ENCODE measurements around the gene PCSK4. TPM values are rescaled to one million over a fixed set of nuclear protein-coding genes. Genes with fewer than 3 reads are reported as not detected.

PCSK4 gene
- polyA plus RNA-seq, 1 donor (not counting 4 experiments of a cell fraction or from before 2014, with no cell fraction given) = 0.25 TPM

DNA sequence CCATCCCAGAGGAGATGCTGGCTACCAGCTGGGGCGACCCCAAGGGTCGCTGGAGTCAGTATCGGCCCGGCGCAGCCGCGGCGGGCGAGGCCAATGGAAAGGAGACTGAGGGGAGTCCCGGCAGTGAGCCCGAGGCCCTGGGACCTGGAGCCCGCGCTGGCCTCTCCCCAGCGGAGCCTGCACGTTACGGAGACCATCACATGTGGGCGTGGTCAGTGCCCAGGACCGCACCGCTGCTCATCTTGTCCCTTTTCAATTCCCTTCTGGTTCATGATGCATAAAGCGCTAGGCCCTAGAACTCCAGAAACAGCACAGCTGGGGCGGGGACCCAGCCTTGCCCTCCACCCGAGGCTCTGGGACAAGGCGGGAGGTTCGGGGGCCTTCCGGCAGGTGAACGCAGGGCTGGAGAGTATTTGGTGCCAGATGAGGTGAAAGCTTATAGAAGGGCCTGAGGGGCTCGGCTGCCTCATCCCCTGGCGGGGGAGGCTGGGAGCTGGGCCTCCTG lies 19.1 kb downstream of the PCSK4 start:
- Histone ChIP-seq H3K9me1 (ENCODE audit: control insufficient read depth, extremely low read depth, insufficient read depth, low read length) (peaks cover 4% of the 10 kb centered on the region), H3K79me2 (ENCODE audit: control insufficient read depth, insufficient read depth, low read length) (peaks cover 5% of the 10 kb centered on the region), H3K4me1 (ENCODE audit: control insufficient read depth, extremely low read depth, insufficient read depth, low read length) (peaks cover 9% of the 10 kb centered on the region), H4K20me1 (ENCODE audit: control insufficient read depth, extremely low read depth, insufficient read depth, low read length) (peaks cover 11% of the 10 kb centered on the region), H3K4me2 (ENCODE audit: control insufficient read depth, extremely low read depth, insufficient read depth, low read depth, low read length) (peak overlapping the region; percentile 70), H3K27ac (ENCODE audit: control insufficient read depth, insufficient read depth, low read length) (no peak overlapping the region), H2AFZ (ENCODE audit: control insufficient read depth, low read length) (no peak overlapping the region), H3K4me3 (ENCODE audit: control insufficient read depth in 2 of 3, extremely low read depth in 1 of 3, insufficient read depth in 2 of 3, low read depth in 1 of 3, low read length in 3 of 3) (peak overlapping the region in 2 of 3 experiments; percentile 51 to 60), H3K9me3 (ENCODE audit: control insufficient read depth, low read depth, low read length) (no peaks in the 10 kb centered on the region), H3K36me3 (ENCODE audit: control insufficient read depth in 2 of 2, extremely low read depth in 1 of 2, insufficient read depth in 2 of 2, low read length in 2 of 2) (peaks cover 5 to 6% of the 10 kb centered on the region in 2 experiments), H3K27me3 (ENCODE audit: control insufficient read depth, extremely low read depth, insufficient read depth, low read length) (peaks cover 47% of the 10 kb centered on the region), H3K9ac (ENCODE audit: control insufficient read depth, extremely low read depth, insufficient read depth, low read length) (no peak overlapping the region)
- dilution Hi-C loops (cut with MboI; ENCODE audit: extremely low pct_ligation_motif_present, low sequenced_read_pairs) = no loop called here
- no peak for DNase-seq (ENCODE audit: low read depth, low spot score)
- TF ChIP-seq EZH2 (IDR thresholded peaks at IDR 0.05; ENCODE audit: low read length) = peak; percentile 80
- no peak for TF ChIP-seq CTCF (optimal IDR thresholded peaks at IDR 0.05 in 1 of 3, IDR thresholded peaks at IDR 0.05 in 1 of 3, conservative IDR thresholded peaks at IDR 0.05 in 1 of 3; ENCODE audit: extremely low read depth in 1 of 3, insufficient read depth in 2 of 3, low read length in 3 of 3)
- FAIRE-seq = no peak

DNA sequence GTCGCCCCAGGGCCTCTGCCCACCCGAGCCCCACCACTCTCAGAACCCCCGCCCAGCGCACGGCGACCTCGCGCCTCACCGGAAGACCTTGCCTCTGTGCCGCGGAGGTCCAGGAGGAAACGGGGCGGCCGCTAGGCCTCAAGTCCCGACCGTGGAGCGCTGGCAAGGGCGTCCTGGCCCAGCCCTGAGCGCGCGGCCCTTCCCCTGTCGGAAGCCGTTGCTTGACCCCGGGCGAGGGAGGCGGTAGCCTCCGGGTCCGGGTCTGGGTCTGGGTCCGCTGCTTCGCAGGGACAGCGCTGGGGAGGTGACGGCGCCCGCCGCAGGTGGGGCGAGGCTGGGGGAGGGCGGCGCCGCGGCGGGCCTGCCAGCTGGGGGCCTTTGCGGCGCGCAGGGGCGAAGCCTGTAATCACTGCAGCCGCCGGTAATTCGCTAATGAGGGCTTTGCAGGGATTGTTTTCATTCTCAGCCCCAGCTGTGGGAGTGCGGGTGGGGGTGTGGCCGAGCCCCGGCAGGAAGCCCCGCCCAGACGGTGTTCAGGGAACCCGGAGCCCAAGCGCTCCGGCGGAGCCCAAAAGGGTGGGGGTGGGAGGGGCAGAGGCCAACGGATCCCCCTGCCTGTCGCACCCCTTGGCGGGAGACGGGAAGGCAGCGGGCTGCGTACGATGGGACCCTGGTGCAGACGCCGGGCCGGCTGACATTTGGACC lies 19.7 kb downstream of the PCSK4 start:
- Histone ChIP-seq H3K4me3 (ENCODE audit: control insufficient read depth in 2 of 3, extremely low read depth in 1 of 3, insufficient read depth in 2 of 3, low read depth in 1 of 3, low read length in 3 of 3) (peak overlapping the region; percentile 48 to 60 (median 51)), H3K9me3 (ENCODE audit: control insufficient read depth, low read depth, low read length) (no peaks in the 10 kb centered on the region), H4K20me1 (ENCODE audit: control insufficient read depth, extremely low read depth, insufficient read depth, low read length) (peaks cover 12% of the 10 kb centered on the region), H3K27ac (ENCODE audit: control insufficient read depth, insufficient read depth, low read length) (no peak overlapping the region), H3K4me1 (ENCODE audit: control insufficient read depth, extremely low read depth, insufficient read depth, low read length) (peaks cover 16% of the 10 kb centered on the region), H3K9ac (ENCODE audit: control insufficient read depth, extremely low read depth, insufficient read depth, low read length) (no peak overlapping the region), H3K9me1 (ENCODE audit: control insufficient read depth, extremely low read depth, insufficient read depth, low read length) (peaks cover 4% of the 10 kb centered on the region), H3K36me3 (ENCODE audit: control insufficient read depth in 2 of 2, extremely low read depth in 1 of 2, insufficient read depth in 2 of 2, low read length in 2 of 2) (peaks cover 2 to 5% of the 10 kb centered on the region in 2 experiments), H3K79me2 (ENCODE audit: control insufficient read depth, insufficient read depth, low read length) (no peaks in the 10 kb centered on the region), H2AFZ (ENCODE audit: control insufficient read depth, low read length) (no peak overlapping the region), H3K4me2 (ENCODE audit: control insufficient read depth, extremely low read depth, insufficient read depth, low read depth, low read length) (peak overlapping the region; percentile 70), H3K27me3 (ENCODE audit: control insufficient read depth, extremely low read depth, insufficient read depth, low read length) (peaks cover 53% of the 10 kb centered on the region)
- no peak for DNase-seq (ENCODE audit: low read depth, low spot score)
- no peak for FAIRE-seq
- dilution Hi-C loops (cut with MboI; ENCODE audit: extremely low pct_ligation_motif_present, low sequenced_read_pairs) = no loop called here
- TF ChIP-seq CTCF (optimal IDR thresholded peaks at IDR 0.05 in 1 of 3, IDR thresholded peaks at IDR 0.05 in 1 of 3, conservative IDR thresholded peaks at IDR 0.05 in 1 of 3; ENCODE audit: extremely low read depth in 1 of 3, insufficient read depth in 2 of 3, low read length in 3 of 3) (no peak), EZH2 (IDR thresholded peaks at IDR 0.05; ENCODE audit: low read length) (peak; percentile 12)
